Stimulated activated CD4-positive, alpha-beta T cell treated with anti-CD3 and anti-CD28 coated beads, TNF-alpha, amount 100 ng/mL, for 1 hour (primary cell): Measurements from ENCODE around the gene RPL32.
"Not testable (repeated sequence)": the region's sequence is repeated elsewhere in the genome, so short reads cannot be mapped to it uniquely, and the experiment has no call there.

Experiments
- DNase-seq, 3 donors: peaks; one replicate each; pipeline ENCODE4 v3.0.0-alpha.2; 2020; ENCODE audit warnings: low read depth in 3 of 3, low spot score in 1 of 3

Gene RPL32

GRCh38 chr3:12841149-12841969, at the start of gene RPL32:
Gene RPL32 (minus strand): TSS chr3:12841565. CDS start chr3:12840237, 1,328 bp downstream.
- peak; percentile 63 to 67 (median 66) for DNase-seq

DNA sequence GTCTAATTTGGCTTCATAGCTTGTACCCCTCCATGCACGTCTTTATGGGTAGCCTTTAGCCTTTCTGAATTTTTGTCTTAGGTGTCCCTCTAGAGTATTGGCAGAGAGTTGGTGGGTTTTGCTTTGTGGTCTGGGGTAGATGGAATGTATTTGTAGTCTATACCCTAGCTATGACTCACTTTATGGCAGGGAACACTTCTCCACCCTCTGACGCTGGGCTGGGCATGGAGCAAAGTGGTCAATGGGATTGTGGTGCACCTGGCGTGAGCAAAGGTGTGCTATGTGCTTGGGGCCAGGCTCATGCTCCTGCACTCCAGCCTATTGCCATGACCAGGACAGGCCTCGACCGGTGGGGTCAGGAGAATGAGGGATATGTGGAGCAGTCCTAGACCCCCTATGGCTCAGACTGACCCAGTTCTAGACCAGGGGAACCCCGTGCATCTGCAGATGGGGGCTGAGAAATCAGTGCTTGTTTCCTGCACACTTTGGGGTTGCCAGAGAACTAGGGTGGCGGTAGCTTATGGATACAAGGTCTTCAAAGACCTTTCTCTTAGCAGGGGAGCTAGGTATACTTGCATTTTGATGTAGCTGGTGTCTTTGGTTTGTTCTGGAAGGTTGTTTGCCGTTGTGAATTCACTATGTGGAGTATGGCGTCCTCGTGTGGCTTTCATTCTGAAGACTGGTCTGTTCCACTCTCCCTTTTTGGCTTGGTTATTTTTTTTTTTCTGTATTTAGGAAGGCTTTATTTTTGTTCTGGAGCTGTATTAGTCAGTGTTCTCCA, 49.4 kb upstream of the RPL32 start:
- no peak for DNase-seq

DNA sequence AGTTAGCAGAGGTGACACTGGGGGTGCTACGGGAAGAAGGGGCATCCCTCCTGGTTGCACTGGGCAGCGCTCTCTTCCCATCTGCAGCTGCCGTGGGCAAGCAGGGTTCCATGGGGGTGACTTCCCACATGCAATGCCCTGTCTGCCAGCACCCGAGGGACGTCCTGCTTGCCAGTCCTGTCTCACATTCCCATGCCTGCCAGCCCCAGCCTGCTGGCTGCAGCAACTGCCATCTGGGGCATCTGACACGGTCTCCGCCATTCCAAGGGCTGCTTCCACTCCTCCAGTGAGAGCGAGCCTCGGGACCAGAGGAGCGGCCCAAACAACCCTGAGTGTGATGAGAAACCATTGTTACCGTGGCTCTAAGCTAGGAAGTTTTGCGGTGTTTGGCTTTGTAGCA, 45.4 kb upstream of the RPL32 start:
- no peak for DNase-seq

- no peak for DNase-seq
Measured at GRCh38 chr3:12886106-12886679, 44.8 kb upstream of the RPL32 start.

- DNase-seq: no peak
Measured at GRCh38 chr3:12885583-12885930, 44.2 kb upstream of the RPL32 start.

- DNase-seq: no peak
Measured at GRCh38 chr3:12884790-12885582, 43.6 kb upstream of the RPL32 start.

DNA sequence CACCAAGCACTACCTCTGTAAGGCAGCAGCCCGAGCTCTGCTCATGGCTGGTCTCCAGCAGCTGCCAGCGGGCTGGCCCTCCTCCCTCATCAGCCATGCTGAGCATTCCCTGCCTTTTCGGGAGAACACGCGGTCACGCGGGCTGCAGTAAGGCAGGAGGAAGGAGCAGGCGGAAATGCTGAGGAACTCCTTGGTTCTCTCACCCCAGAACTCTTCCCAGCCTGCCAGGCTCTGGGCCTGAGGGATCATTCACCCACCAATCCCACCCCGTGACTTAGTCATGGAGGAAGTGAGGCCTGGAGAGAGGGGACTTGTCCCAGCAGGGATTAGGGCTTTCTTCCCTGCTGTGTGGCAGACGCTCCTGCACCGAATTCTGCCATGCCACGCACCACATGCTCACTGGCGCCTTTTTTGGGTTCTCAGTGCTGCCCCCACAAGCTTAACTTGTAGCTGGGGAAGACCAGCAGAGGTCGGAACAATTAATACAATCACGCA, 42.9 kb upstream of the RPL32 start:
- DNase-seq: no peak

DNA sequence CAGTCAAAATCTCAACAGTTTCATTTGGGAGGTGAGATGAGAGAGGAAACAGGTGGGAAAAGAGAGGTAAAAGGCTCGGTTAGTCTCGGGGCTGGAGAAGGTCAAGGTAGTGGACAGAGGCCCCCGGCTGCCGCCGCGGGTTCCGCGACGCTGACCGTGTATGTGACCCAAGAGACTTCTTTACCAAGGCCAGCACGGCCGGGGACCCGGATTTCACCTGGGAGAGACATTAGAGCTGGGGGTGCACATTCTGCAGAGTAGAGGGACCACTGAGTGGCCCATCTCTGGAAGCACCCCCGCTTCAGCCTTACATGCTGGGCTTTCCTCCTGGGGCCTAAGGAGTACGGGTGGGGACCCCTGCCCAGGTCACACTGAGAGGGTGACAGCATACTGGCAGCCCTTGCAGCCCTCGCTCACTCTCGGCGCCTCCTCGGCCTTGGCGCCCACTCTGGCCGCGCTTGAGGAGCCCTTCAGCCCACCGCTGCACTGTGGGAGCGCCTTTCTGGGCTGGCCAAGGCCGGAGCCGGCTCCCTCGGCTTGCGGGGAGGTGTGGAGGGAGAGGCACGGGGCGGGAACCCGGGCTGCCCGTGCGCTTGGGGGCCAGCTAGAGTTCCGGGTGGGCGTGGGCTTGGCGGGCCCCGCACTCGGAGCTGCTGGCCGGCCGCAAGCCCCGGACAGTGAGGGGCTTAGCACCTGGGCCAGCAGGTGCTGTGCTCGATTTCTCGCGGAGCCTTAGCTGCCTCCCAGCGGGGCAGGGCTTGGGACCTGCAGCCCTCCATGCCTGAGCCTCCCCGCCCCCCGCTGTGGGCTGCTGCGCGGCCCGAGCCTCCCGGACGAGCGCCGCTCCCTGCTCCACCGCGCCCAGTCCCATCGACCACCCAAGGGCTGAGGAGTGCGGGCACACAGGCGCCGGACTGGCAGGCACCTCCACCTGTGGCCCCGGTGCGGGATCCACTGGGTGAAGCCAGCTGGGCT, 41.3 kb upstream of the RPL32 start:
- no peak for DNase-seq

DNA sequence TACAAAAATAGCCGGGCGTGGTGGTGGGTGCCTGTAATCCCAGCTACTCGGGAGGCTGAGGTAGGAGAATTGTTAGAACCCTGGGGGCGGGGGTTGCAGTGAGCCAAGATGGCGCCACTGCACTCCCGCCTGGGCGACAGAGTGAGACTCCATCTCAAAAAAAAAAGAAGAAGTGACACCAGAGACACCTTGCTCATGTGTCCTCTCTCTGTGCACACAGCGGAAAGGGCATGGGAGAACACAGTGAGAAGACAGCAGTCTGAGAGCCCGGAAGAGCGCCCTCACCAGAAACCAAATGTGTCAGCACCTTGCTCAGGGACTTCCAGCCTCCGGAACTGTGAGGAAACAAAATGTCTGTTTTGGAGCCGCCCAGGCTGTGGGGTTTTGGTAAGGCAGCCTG, 40.5 kb upstream of the RPL32 start:
- DNase-seq: not testable (repeated sequence)

DNA sequence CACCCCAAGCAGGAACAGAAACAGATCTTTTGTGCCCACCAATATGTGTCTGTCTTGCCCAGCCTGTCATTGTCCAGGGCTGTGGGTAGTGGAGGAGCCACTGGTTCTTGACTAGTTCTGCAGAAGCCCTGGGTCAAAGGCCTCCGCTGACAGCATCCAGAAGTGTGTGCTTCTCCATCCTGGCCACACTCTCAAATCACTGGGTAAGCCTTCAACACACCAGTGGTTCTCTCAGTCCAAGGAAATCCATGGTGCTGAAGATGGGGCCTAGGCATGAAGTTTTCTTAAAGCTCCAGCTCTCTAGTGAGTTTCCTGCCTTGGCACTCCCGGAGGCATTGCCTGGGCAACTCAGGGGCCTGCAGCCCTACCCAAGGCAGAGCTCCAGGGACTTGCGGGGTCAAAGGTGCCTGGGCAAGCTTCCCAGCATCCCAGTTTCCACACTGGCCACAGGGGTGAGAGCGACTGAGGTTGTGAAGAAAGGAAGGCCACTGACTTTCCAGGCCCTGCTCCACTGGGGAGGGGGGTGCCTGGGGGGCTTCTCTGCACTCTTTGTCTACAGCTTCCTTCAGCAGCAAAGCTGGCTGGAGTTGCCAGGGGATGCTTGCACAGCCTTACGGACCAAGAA, 37.9 kb upstream of the RPL32 start:
- DNase-seq: no peak

DNA sequence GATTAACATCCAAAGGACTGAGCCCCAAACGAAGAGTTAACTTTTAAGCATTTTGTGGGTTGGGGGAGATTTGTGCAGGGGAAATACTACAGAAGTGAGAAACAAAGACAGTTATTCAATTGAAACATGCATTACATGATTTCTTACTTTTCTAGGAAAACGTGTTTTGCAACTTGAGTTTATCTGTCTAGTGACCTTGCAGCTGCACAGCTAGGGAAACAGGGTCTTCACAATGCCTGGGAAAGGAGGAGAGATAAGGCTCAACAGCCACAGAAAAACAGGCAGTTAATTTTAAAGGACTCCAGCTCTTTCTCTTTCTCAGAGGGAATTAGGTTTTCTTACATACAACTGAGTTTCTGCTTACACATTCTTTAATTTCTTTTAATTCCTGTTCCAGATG, 37.4 kb upstream of the RPL32 start:
- DNase-seq: not testable (repeated sequence)

DNA sequence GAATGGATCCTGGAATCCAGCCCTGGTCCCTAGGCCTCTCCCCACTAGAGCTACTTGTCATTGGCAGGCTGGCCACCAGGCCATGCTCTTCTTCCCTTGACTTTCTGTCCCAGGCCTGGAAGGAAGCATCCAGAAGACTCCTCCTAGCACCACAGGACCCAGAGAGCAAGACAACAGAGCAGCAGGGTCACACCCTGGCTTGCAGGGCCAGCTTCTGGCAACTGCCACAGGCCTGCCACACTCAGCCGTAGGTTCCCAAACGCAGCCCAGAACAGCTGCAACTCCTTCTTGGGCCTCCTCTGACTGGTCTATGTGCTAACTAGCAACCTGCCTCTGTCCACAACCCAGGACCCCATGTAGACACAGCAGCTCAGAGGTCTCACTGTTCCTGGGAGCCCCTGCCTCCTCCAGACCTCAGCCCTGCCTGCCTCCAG, 36.8 kb upstream of the RPL32 start:
- DNase-seq: no peak

DNA sequence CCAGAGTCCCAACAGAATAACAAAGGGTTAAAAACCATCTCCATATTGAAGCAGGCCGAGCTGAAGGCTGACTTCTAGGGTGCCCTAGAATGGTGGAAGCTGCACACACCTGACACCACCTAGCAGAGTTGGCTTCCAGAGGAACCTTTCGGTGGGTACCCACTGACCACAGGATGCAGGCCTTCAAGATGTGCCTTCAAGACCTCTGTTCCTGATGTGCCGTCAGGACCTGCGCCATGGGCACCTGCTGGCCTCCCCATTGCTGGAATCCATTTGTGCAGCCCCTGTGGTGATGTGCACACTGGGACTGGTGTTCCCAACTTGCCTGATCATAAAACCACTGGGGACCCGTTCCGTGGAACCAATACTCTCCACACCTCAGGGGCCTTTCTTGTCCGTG, 35.7 kb upstream of the RPL32 start:
- DNase-seq: no peak

DNA sequence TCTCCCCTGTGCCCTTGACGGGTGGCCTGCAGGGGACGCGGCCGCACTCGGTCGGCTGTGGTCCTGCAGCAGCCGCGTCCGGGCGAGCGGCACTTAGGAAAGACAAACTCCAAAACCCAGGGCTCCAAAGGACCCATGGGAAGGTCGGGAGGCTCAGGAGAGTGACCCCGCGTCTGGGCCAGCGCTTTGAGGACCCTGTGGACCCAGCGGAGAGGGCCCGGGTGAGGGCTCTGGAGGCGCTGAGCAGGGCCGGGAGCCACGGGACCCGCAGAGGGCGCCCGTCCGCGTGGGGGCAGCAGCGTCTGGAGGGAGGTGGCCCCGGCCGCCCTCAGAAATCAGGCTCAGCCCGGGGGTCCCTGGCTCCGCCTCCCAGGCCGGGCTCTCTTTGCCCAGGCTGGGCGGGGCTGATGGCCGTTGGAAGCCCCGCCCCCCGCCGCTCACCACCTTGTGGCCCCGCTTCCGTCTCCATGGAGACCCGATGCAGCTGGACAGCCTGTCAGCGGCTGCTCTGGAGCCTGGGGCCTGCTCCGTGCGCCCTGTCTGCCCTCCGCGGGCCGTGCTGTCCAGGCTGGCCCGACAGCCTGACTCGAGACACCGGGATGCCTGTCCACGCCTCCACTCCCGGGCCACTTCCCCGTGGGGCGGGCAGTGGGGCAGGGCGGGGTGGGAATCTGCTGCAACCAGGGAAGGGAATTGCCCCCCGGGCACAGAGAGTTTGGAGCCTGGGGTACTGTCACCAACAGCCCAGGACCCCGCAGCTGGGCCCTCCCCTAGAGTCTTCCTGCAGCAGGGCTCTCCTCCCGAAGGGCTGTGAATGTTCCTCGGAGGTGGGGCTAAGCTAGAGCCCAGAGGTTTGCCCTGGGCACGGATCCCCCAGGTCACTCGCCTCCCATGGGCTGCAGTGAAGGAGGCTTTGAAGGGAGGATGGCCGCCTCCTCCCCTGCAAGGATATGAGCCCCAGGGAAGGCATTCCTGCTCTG, 34.8 kb upstream of the RPL32 start:
- no peak for DNase-seq

DNA sequence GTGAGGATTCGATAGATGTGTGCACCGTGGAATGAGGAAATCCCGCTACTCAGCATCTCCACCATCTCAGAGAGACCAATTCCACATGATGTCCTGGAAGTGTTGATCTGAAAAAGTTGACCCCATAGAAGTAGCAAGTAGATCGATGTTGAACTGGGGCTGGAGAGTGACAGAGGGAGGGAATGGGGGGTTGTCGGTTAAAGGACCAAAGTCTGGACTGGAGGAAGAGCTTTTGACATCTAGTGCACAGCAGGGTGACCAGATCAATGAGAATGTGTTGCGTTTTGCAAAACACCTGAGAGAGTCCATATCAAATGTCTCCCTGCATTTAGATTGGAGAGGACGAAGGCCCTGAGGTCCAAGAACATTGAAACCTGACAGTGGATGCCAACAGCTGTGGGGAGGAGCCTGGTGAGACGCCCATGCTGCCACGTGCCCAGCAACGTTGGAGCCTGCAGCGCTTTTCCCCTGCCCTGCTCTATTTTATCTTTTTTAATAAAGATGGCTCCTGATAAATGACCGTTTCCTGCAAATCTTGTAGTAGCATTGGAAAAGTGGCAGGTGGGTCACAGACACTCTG, 30.1 kb upstream of the RPL32 start:
- no peak for DNase-seq

GRCh38 chr3:12870942-12871341, 29.6 kb upstream of the RPL32 start:
- DNase-seq: no peak

DNA sequence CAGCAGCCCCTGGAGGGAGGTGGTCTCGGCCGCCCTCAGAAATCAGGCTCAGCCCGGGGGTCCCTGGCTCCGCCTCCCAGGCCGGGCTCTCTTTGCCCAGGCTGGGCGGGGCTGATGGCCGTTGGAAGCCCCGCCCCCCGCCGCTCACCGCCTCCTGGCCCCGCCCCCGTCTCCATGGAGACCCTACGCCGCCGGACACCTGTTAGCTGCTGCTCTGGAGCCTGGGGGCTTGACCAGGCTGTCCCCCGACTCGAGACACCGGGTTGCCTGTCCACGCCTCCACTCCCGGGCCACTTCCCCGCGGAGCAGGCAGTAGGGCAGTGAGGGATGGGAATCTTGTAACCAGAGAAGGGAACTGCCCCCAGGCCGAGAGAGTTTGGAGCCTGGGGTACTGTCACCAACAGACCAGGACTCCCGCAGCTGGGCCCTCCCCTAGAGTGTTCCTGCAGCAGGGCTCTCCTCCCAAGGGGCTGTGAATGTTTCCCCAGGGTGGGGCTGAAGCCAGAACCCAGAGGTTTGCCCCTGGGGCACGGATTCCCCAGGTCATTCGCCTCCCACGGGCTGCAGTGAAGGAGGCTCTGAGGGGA, 27.8 kb upstream of the RPL32 start:
- no peak for DNase-seq
